Measurements from ENCODE around the gene SCN8A.
"Not testable (repeated sequence)": the region's sequence is repeated elsewhere in the genome, so short reads cannot be mapped to it uniquely, and the experiment has no call there.

SCN8A gene

GRCh38 chr12:51622564-51622963 lies 31.5 kb downstream of the SCN8A start:
- peak; percentile 68 for DNase-seq (ENCODE audit: low read depth, low spot score)

- DNase-seq (ENCODE audit: low read depth, low spot score): no peak
Measured at GRCh38 chr12:51625370-51625769, 34.3 kb downstream of the SCN8A start.

GRCh38 chr12:51626115-51626514 lies 35.1 kb downstream of the SCN8A start:
- DNase-seq (ENCODE audit: low read depth, low spot score): no peak

GRCh38 chr12:51626629-51627028 lies 35.6 kb downstream of the SCN8A start:
- DNase-seq (ENCODE audit: low read depth, low spot score): no peak

GRCh38 chr12:51630256-51630880 lies 39.3 kb downstream of the SCN8A start:
- no peak for DNase-seq (ENCODE audit: low read depth, low spot score)

GRCh38 chr12:51630986-51631385 lies 40.0 kb downstream of the SCN8A start:
- DNase-seq (ENCODE audit: low read depth, low spot score): no peak

- DNase-seq (ENCODE audit: low read depth, low spot score): peak; percentile 79
Measured at GRCh38 chr12:51631591-51631990, 40.6 kb downstream of the SCN8A start.

GRCh38 chr12:51632623-51633022 lies 41.6 kb downstream of the SCN8A start:
- DNase-seq (ENCODE audit: low read depth, low spot score): no peak

- DNase-seq (ENCODE audit: low read depth, low spot score): peak; percentile 33
Measured at GRCh38 chr12:51635346-51635745, 44.3 kb downstream of the SCN8A start.

GRCh38 chr12:51636581-51636980 lies 45.5 kb downstream of the SCN8A start:
- DNase-seq (ENCODE audit: low read depth, low spot score): no peak

- DNase-seq (ENCODE audit: low read depth, low spot score): no peak
Measured at GRCh38 chr12:51636986-51637385, 46.0 kb downstream of the SCN8A start.

- DNase-seq (ENCODE audit: low read depth, low spot score): no peak
Measured at GRCh38 chr12:51639361-51639760, 48.3 kb downstream of the SCN8A start.

GRCh38 chr12:51642286-51642685 lies 51.3 kb downstream of the SCN8A start:
- no peak for DNase-seq (ENCODE audit: low read depth, low spot score)

GRCh38 chr12:51643951-51644350 lies 52.9 kb downstream of the SCN8A start:
- no peak for DNase-seq (ENCODE audit: low read depth, low spot score)

GRCh38 chr12:51644691-51645090 lies 53.7 kb downstream of the SCN8A start:
- DNase-seq (ENCODE audit: low read depth, low spot score): not testable (repeated sequence)

- DNase-seq (ENCODE audit: low read depth, low spot score): no peak
Measured at GRCh38 chr12:51645961-51646360, 54.9 kb downstream of the SCN8A start.

- DNase-seq (ENCODE audit: low read depth, low spot score): no peak
Measured at GRCh38 chr12:51647647-51648046, 56.6 kb downstream of the SCN8A start.

- DNase-seq (ENCODE audit: low read depth, low spot score): no peak
Measured at GRCh38 chr12:51653431-51653830, 62.4 kb downstream of the SCN8A start.

- no peak for DNase-seq (ENCODE audit: low read depth, low spot score)
Measured at GRCh38 chr12:51661199-51661598, 70.2 kb downstream of the SCN8A start.

GRCh38 chr12:51661836-51662235 lies 70.8 kb downstream of the SCN8A start:
- no peak for DNase-seq (ENCODE audit: low read depth, low spot score)

GRCh38 chr12:51662728-51663154 lies 71.7 kb downstream of the SCN8A start:
- no peak for DNase-seq (ENCODE audit: low read depth, low spot score)

GRCh38 chr12:51663390-51663789 lies 72.4 kb downstream of the SCN8A start:
- no peak for DNase-seq (ENCODE audit: low read depth, low spot score)

GRCh38 chr12:51666696-51667095 lies 75.7 kb downstream of the SCN8A start:
- no peak for DNase-seq (ENCODE audit: low read depth, low spot score)

GRCh38 chr12:51667269-51667668 lies 76.2 kb downstream of the SCN8A start:
- no peak for DNase-seq (ENCODE audit: low read depth, low spot score)

Measured in astrocyte of the hippocampus (primary cell).